SK-N-MC (cell line): ENCODE results near the gene EPAS1.

ENCODE experiments used
- EZH2 ChIP-seq: fragments of 200-600 bp; sonication (generic); IDR thresholded peaks from one replicate; pipeline ENCODE4 v1.6.1; 2017; ENCODE audit warnings: antibody characterized with exemption
- FOXP2 ChIP-seq: optimal IDR thresholded peaks from 2 replicates; pipeline ENCODE3; 2011; ENCODE audit warnings: mild to moderate bottlenecking, moderate library complexity; ENCODE audit not compliant: insufficient read depth; ENCODE audit errors: extremely low read length, control extremely low read depth
- POLR2AphosphoS5 ChIP-seq: IDR thresholded peaks from 2 replicates; pipeline ENCODE4 v1.6.1; 2012; ENCODE audit warnings: mild to moderate bottlenecking, low read depth, low read length, borderline replicate concordance

GRCh38 chr2:46260305-46260704 is 36.9 kb upstream of the EPAS1 start:
- TF ChIP-seq POLR2AphosphoS5: no peak
- no peak for TF ChIP-seq EZH2
- TF ChIP-seq FOXP2: no peak
